ENCODE results near the gene TENM3. TPM values are rescaled to one million over a fixed set of nuclear protein-coding genes. Genes with fewer than 3 reads are reported as not detected.

Gene TENM3
- total RNA-seq, 1 donor from 2014 or later = 40.4 TPM

- H3K27me3 Mint-ChIP-seq = peaks cover 3% of the 10 kb centered on the region
- no peaks in the 10 kb centered on the region for H3K9me3 Mint-ChIP-seq (ENCODE audit: low read depth)
- H3K4me1 Mint-ChIP-seq (ENCODE audit: low read depth) = peaks cover 4% of the 10 kb centered on the region
- DNase-seq (ENCODE audit: low spot score, unreplicated experiment) = no peak
- no peaks in the 10 kb centered on the region for H3K36me3 Mint-ChIP-seq (ENCODE audit: insufficient read depth)
- H3K4me3 Mint-ChIP-seq (ENCODE audit: low read depth) = no peak overlapping the region
- H3K27ac Mint-ChIP-seq = peak overlapping the region; percentile 30
- no peak for TF ChIP-seq CTCF (IDR thresholded peaks at IDR 0.05; ENCODE audit: unreplicated experiment)
Observed at GRCh38 chr4:182766857-182767250, 523.7 kb downstream of the TENM3 start.

GRCh38 chr4:182768838-182769237, 525.6 kb downstream of the TENM3 start:
- Mint-ChIP-seq H3K27ac (no peak overlapping the region), H3K27me3 (peaks cover 3% of the 10 kb centered on the region), H3K9me3 (ENCODE audit: low read depth) (no peaks in the 10 kb centered on the region), H3K4me3 (ENCODE audit: low read depth) (no peak overlapping the region), H3K36me3 (ENCODE audit: insufficient read depth) (peaks cover 2% of the 10 kb centered on the region), H3K4me1 (ENCODE audit: low read depth) (peaks cover 4% of the 10 kb centered on the region)
- DNase-seq (ENCODE audit: low spot score, unreplicated experiment) = no peak
- no peak for TF ChIP-seq CTCF (IDR thresholded peaks at IDR 0.05; ENCODE audit: unreplicated experiment)

GRCh38 chr4:182770259-182770995, 527.2 kb downstream of the TENM3 start:
- Mint-ChIP-seq H3K4me3 (ENCODE audit: low read depth) (no peak overlapping the region), H3K9me3 (ENCODE audit: low read depth) (no peaks in the 10 kb centered on the region), H3K4me1 (ENCODE audit: low read depth) (no peaks in the 10 kb centered on the region), H3K27me3 (no peaks in the 10 kb centered on the region), H3K36me3 (ENCODE audit: insufficient read depth) (peaks cover 11% of the 10 kb centered on the region), H3K27ac (no peak overlapping the region)
- DNase-seq (ENCODE audit: low spot score, unreplicated experiment) = no peak
- TF ChIP-seq CTCF (IDR thresholded peaks at IDR 0.05; ENCODE audit: unreplicated experiment) = no peak

GRCh38 chr4:182770996-182771514, 527.9 kb downstream of the TENM3 start:
- no peaks in the 10 kb centered on the region for H3K27me3 Mint-ChIP-seq
- H3K9me3 Mint-ChIP-seq (ENCODE audit: low read depth) = no peaks in the 10 kb centered on the region
- H3K36me3 Mint-ChIP-seq (ENCODE audit: insufficient read depth) = peaks cover 12% of the 10 kb centered on the region
- no peak overlapping the region for H3K4me3 Mint-ChIP-seq (ENCODE audit: low read depth)
- H3K4me1 Mint-ChIP-seq (ENCODE audit: low read depth) = no peaks in the 10 kb centered on the region
- no peak overlapping the region for H3K27ac Mint-ChIP-seq
- no peak for DNase-seq (ENCODE audit: low spot score, unreplicated experiment)
- TF ChIP-seq CTCF (IDR thresholded peaks at IDR 0.05; ENCODE audit: unreplicated experiment) = no peak

GRCh38 chr4:182775075-182775474, 531.9 kb downstream of the TENM3 start:
- Mint-ChIP-seq H3K4me1 (ENCODE audit: low read depth) (no peaks in the 10 kb centered on the region), H3K9me3 (ENCODE audit: low read depth) (no peaks in the 10 kb centered on the region), H3K36me3 (ENCODE audit: insufficient read depth) (peaks cover 14% of the 10 kb centered on the region), H3K4me3 (ENCODE audit: low read depth) (no peak overlapping the region), H3K27me3 (no peaks in the 10 kb centered on the region), H3K27ac (no peak overlapping the region)
- DNase-seq (ENCODE audit: low spot score, unreplicated experiment) = no peak
- no peak for TF ChIP-seq CTCF (IDR thresholded peaks at IDR 0.05; ENCODE audit: unreplicated experiment)

Data from progenitor cell of endocrine pancreas (in vitro differentiated cells).